ENCODE data around the gene UROS. TPM values are rescaled to one million over a fixed set of nuclear protein-coding genes. Genes with fewer than 3 reads are reported as not detected.

The UROS gene
- total RNA-seq, 1 donor = 90.5 TPM

DNA sequence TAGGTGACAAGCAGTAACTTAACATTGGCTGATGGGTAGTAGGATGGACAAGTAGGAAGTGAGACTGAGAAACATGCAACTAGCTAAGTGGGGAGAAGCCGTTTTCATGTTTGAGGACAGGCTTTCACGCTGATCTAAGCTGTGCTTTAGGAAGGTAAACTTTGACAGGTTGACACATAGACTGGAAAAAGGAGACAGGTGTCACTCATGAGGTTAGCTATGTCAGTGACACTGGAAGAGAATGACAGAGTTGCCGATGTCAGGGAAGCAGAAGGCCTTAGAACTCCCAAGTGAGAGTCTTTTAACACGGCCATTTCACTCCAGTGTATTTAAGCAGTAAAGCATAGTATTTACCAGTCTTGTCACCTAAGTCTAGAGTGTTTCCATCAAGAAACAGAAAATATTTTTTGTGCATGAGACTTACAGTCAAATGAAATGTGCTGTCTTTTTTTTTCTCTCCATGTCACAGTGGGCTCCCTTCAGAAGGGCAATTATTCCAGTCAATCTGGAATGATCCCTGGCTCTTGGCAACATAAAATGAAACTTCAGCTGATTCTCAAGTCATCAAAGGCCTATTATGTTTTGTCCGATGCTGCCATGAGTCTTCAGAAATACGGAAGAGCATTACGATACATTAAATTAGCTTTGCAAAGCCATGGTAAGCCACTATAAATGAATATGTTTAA lies 82.9 kb downstream of the UROS start:
- H3K36me3 ChIP-seq (ENCODE audit: insufficient read depth, low read length) = peaks cover 95% of the 10 kb centered on the region

More for the DNA sequence above, 82.9 kb downstream of the UROS start:
- H3K4me2 ChIP-seq (ENCODE audit: insufficient read depth, low read length) = no peak overlapping the region
- H3K27me3 ChIP-seq (ENCODE audit: insufficient read depth, low read length) = no peaks in the 10 kb centered on the region
- no peaks in the 10 kb centered on the region for H4K20me1 ChIP-seq (ENCODE audit: insufficient read depth, low read length)
- H3K9me3 ChIP-seq (ENCODE audit: low read depth, low read length) = no peaks in the 10 kb centered on the region
- TF ChIP-seq, protein P1, sequence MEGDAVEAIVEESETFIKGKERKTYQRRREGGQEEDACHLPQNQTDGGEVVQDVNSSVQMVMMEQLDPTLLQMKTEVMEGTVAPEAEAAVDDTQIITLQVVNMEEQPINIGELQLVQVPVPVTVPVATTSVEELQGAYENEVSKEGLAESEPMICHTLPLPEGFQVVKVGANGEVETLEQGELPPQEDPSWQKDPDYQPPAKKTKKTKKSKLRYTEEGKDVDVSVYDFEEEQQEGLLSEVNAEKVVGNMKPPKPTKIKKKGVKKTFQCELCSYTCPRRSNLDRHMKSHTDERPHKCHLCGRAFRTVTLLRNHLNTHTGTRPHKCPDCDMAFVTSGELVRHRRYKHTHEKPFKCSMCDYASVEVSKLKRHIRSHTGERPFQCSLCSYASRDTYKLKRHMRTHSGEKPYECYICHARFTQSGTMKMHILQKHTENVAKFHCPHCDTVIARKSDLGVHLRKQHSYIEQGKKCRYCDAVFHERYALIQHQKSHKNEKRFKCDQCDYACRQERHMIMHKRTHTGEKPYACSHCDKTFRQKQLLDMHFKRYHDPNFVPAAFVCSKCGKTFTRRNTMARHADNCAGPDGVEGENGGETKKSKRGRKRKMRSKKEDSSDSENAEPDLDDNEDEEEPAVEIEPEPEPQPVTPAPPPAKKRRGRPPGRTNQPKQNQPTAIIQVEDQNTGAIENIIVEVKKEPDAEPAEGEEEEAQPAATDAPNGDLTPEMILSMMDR (IDR thresholded peaks at IDR 0.05; ENCODE audit: extremely low read depth, low read depth, low read length) = no peak
- H2AFZ ChIP-seq (ENCODE audit: low read length) = no peak overlapping the region
- no peak overlapping the region for H3K4me3 ChIP-seq (ENCODE audit: insufficient read depth, low read length)
- H3K27ac ChIP-seq (ENCODE audit: low read depth, low read length) = no peak overlapping the region
- DNase-seq (ENCODE audit: insufficient read length, low spot score, missing footprints) = no peak
- no peaks in the 10 kb centered on the region for H3K4me1 ChIP-seq (ENCODE audit: insufficient read depth, low read length)
- no peaks in the 10 kb centered on the region for H3K79me2 ChIP-seq (ENCODE audit: insufficient read depth, low read length)

Small RNA genes lying within 50 kb of the gene (small RNA-seq; reads per million reads assigned to genes)
- 0.22 reads per million for gene MIR4484
- not detected for gene RF00017

Other genes starting within 250 kb of the UROS start
- not detected in 2 replicates for gene TEX36, start 140.1 kb downstream of the UROS start, total RNA-seq
- gene EDRF1, start 103.5 kb downstream of the UROS start, total RNA-seq = 24.5 and 25.0 TPM in 2 replicates
- not detected in 2 replicates for gene MMP21, start 47.4 kb downstream of the UROS start, total RNA-seq
- 25.9 and 26.8 TPM in 2 replicates for gene BCCIP, start 288 bp upstream of the UROS start, total RNA-seq
- 52.8 and 55.4 TPM in 2 replicates for gene DHX32, start 58.0 kb upstream of the UROS start, total RNA-seq
- 8.3 and 8.5 TPM in 2 replicates for gene FANK1, start 73.3 kb upstream of the UROS start, total RNA-seq